Stomach (tissue), 9 donors: ENCODE results near the gene LRMDA. TPM values are rescaled to one million over a fixed set of nuclear protein-coding genes. Genes with fewer than 3 reads are reported as not detected.

Experiments
- DNase-seq, 2 donors: peaks; one replicate each; pipeline versions ENCODE4 v3.0.0 to v3.0.0-alpha.2; 2013 to 2019
- H3K27ac ChIP-seq, 5 donors: fragments of 200-600 bp in 4 of 5; sonication (generic) in 4 of 5; one replicate each; pipeline ENCODE4 v1.5.1; 2013 to 2019; ENCODE audit warnings: mild to moderate bottlenecking in 1 of 5, moderate library complexity in 1 of 5
- H3K27me3 ChIP-seq, 3 donors: fragments of 200-600 bp; sonication (generic); one replicate each; pipeline ENCODE4 v1.5.1; 2017 to 2019; ENCODE audit warnings: mixed run types in 1 of 3
- H3K36me3 ChIP-seq, 4 donors: fragments of 200-600 bp; sonication (generic); 1 replicate in 3 of 4; 2 replicates in 1 of 4; pipeline ENCODE4 v1.5.1; 2016 to 2019
- H3K4me1 ChIP-seq, 4 donors: fragments of 200-600 bp; sonication (generic); one replicate each; pipeline ENCODE4 v1.5.1; 2016 to 2019
- H3K4me3 ChIP-seq, 4 donors: fragments of 200-600 bp; sonication (generic) in 3 of 4; one replicate each; pipeline ENCODE4 v1.5.1; 2016 to 2019; ENCODE audit warnings: mild to moderate bottlenecking in 1 of 4
- H3K9me3 ChIP-seq, 4 donors: fragments of 200-600 bp; sonication (generic); one replicate each; pipeline ENCODE4 v1.5.1; 2016 to 2019
- CTCF ChIP-seq, 7 experiments: fragments of 450-650 bp in 4 of 7; fragments of 200-600 bp in 3 of 7; sonication (generic) in 3 of 7; IDR thresholded peaks; one replicate each; pipeline ENCODE4 v1.5.1; 2016 to 2019; ENCODE audit warnings: antibody characterized with exemption in 7 of 7, control low read depth in 2 of 7, mild to moderate bottlenecking in 1 of 7
- EP300 ChIP-seq: sonication (generic); formaldehyde crosslinking; IDR thresholded peaks from one replicate; pipeline ENCODE4 v1.6.1; 2017; ENCODE audit warnings: antibody characterized with exemption
- POLR2A ChIP-seq, 4 donors: fragments of 450-650 bp; IDR thresholded peaks; one replicate each; pipeline ENCODE4 v1.6.1; 2016; ENCODE audit warnings: antibody characterized with exemption in 4 of 4, control low read depth in 2 of 4, mild to moderate bottlenecking in 1 of 4, moderate library complexity in 1 of 4
- POLR2AphosphoS5 ChIP-seq, 3 donors: sonication (generic); formaldehyde crosslinking; IDR thresholded peaks; one replicate each; pipeline ENCODE4 v1.6.1; 2016; ENCODE audit warnings: antibody characterized with exemption in 3 of 3
- WGBS, 5 donors: extraction: QIAGEN DNeasy Blood & Tissue Kit in 3 of 5; methylation state at CpG; one replicate each; pipeline versions ENCODE4 v1.1.5 to v1.1.7; 2013 to 2018; 5-methylcytosine and 5-hydroxymethylcytosine counted together
- intact Hi-C: fragments of 100-400 bp; cut with DNase I; formaldehyde crosslinking; loops from one replicate; pipeline ENCODE4 v1.15.1; 2023; ENCODE audit warnings: low total_unique reads
- polyA plus RNA-seq, 3 donors: library from polyadenylated mRNA; stranded (reverse); fragments of 200-250 nt; gene quantifications; one replicate each; pipeline ENCODE4 v1.2.3, GENCODE V29; 2013
- total RNA-seq, 5 donors: library from RNA; depleted of rRNA; stranded (reverse); fragments of >200 nt; gene quantifications; one replicate each; pipeline versions ENCODE4 v1.1.0 to v1.2.3, GENCODE V29; 2014 to 2016
- donor health status: healthy with polysubstance abuse.
- donor health status: Bipolar disorder and iron deficiency.
- donor health status: healthy.

LRMDA gene
- total and polyA plus RNA-seq, 8 donors = 1.3 to 30.2 (median 13.6) TPM; not detected in 1

- Histone ChIP-seq H3K4me1 (peaks cover 7 to 11% (median 9%) of the 10 kb centered on the region in 4 donors), H3K27ac (no peak overlapping the region)
- TF ChIP-seq CTCF (IDR thresholded peaks at IDR 0.05) = no peak
- TF ChIP-seq POLR2A (IDR thresholded peaks at IDR 0.05) = no peak
Observed at GRCh38 chr10:75592791-75593643, 161.6 kb downstream of the LRMDA start.

GRCh38 chr10:75593692-75594556, 162.5 kb downstream of the LRMDA start:
- WGBS, 5 donors = 86 to 93% (median 88%) methylated on average over 13 to 14 of the region's 14 CpGs

More at GRCh38 chr10:75592791-75593643, 161.6 kb downstream of the LRMDA start:
- intact Hi-C loops = no loop called here
- Histone ChIP-seq H3K36me3 (no peaks in the 10 kb centered on the region), H3K4me3 (no peak overlapping the region), H3K27me3 (no peaks in the 10 kb centered on the region), H3K9me3 (no peaks in the 10 kb centered on the region)
- 28 to 48% (median 37%) methylated on average over 8 of the region's 8 CpGs for WGBS, 5 donors
- peak in 1 of 2 donors; percentile 69 for DNase-seq

GRCh38 chr10:75596930-75597620, 165.7 kb downstream of the LRMDA start:
- Histone ChIP-seq H3K27me3 (no peaks in the 10 kb centered on the region), H3K36me3 (no peaks in the 10 kb centered on the region), H3K4me3 (no peak overlapping the region), H3K27ac (no peak overlapping the region), H3K9me3 (no peaks in the 10 kb centered on the region), H3K4me1 (peaks cover 7 to 25% (median 15%) of the 10 kb centered on the region in 4 donors)
- intact Hi-C loops = no loop called here
- 34 to 65% (median 45%) methylated on average over 6 of the region's 6 CpGs for WGBS, 5 donors
- no peak for DNase-seq
- TF ChIP-seq POLR2A (IDR thresholded peaks at IDR 0.05) (no peak), EP300 (no peak)

More at GRCh38 chr10:75593692-75594556, 162.5 kb downstream of the LRMDA start:
- Histone ChIP-seq H3K27ac (no peak overlapping the region), H3K27me3 (no peaks in the 10 kb centered on the region), H3K4me3 (no peak overlapping the region), H3K9me3 (no peaks in the 10 kb centered on the region), H3K36me3 (no peaks in the 10 kb centered on the region), H3K4me1 (peaks cover 7 to 11% (median 9%) of the 10 kb centered on the region in 4 donors)
- no peak for DNase-seq
- TF ChIP-seq POLR2AphosphoS5 (IDR thresholded peaks at IDR 0.05) (no peak), POLR2A (IDR thresholded peaks at IDR 0.05) (no peak), CTCF (IDR thresholded peaks at IDR 0.05) (peak in 1 of 7 experiments; percentile 11), EP300 (no peak)
- intact Hi-C loops = no loop called here

- no peaks in the 10 kb centered on the region for H3K36me3 ChIP-seq
Observed at GRCh38 chr10:75597773-75598440, 166.5 kb downstream of the LRMDA start.

More at GRCh38 chr10:75597773-75598440, 166.5 kb downstream of the LRMDA start:
- no peak overlapping the region for H3K4me3 ChIP-seq
- intact Hi-C loops = no loop called here
- peaks cover 6 to 19% (median 11%) of the 10 kb centered on the region in 4 donors for H3K4me1 ChIP-seq
- 85 to 89% (median 87%) methylated on average over 15 of the region's 15 CpGs for WGBS, 5 donors
- TF ChIP-seq EP300 = no peak
- TF ChIP-seq POLR2A (IDR thresholded peaks at IDR 0.05) = no peak
- TF ChIP-seq POLR2AphosphoS5 (IDR thresholded peaks at IDR 0.05) = no peak
- no peak for TF ChIP-seq CTCF (IDR thresholded peaks at IDR 0.05)
- no peaks in the 10 kb centered on the region for H3K9me3 ChIP-seq
- DNase-seq = no peak
- no peaks in the 10 kb centered on the region for H3K27me3 ChIP-seq
- H3K27ac ChIP-seq = no peak overlapping the region
